HCT116 (cell line): ENCODE data around the gene ZNF292. TPM values are rescaled to one million over a fixed set of nuclear protein-coding genes. Genes with fewer than 3 reads are reported as not detected.

ENCODE experiments used
- ATAC-seq: fragments of 200-7000 bp; cut with Tn5 transposase; 2 replicates; pipeline ENCODE4 v1.9.1; 2020; ENCODE audit warnings: mild to moderate bottlenecking, moderate library complexity
- BruUV-seq: library from RNA; stranded (reverse); fragments of 400-500 nt; replicated peaks from 2 replicates; lab custom pipeline; 2021; lab: Mats Ljungman, UMichigan
- CTCF ChIA-PET: fragments of 300-600 bp; sonication (Branson Sonifier 250); formaldehyde crosslinking; loops from one replicate; lab custom pipeline; 2021; ENCODE audit warnings: antibody characterized with exemption; lab: Charles Lee
- POLR2A ChIA-PET: fragments of 300-600, 350-600 bp; sonication (Branson Sonifier 250); formaldehyde crosslinking; loops from one replicate; lab custom pipeline; 2021; ENCODE audit warnings: antibody characterized with exemption; lab: Charles Lee
- RAD21 ChIA-PET, 2 experiments: fragments of 300-600 bp; sonication (Branson Sonifier 250); formaldehyde crosslinking; loops; one replicate each; lab custom pipeline; 2023; ENCODE audit warnings: low total read pairs in 2 of 2; ENCODE audit not compliant: uncharacterized antibody in 2 of 2, unreplicated experiment in 2 of 2, low non-redundant PET in 1 of 2; lab: Charles Lee
- DNase-seq: peaks from one replicate; pipeline ENCODE4 v3.0.0-alpha.2; 2010; ENCODE audit warnings: low read depth, low spot score
- H2AFZ ChIP-seq: fragments of 200-600 bp; shearing (Covaris generic), sonication (generic); 2 replicates; pipeline ENCODE4 v1.6.1; 2017; ENCODE audit warnings: low read depth, mixed run types, mixed read lengths, antibody characterized with exemption, low read length; ENCODE audit not compliant: poor library complexity, severe bottlenecking
- H3K27ac ChIP-seq: 2 replicates; pipeline ENCODE4 v1.5.1; 2012; ENCODE audit warnings: low read depth, low read length
- H3K27me3 ChIP-seq: fragments of 200-600 bp; sonication (generic); 2 replicates; pipeline ENCODE4 v1.6.1; 2016; ENCODE audit warnings: mixed run types, low read length, mixed read lengths; ENCODE audit not compliant: insufficient read depth
- H3K36me3 ChIP-seq, 2 experiments: fragments of 200-500 bp in 1 of 2; fragments of 200-600 bp in 1 of 2; sonication (Bioruptor generic) in 1 of 2; sonication (generic) in 1 of 2; 2 replicates each; pipeline versions ENCODE4 v1.5.1 to v1.6.1; 2014 to 2016; ENCODE audit warnings: low read length in 2 of 2, inconsistent platforms in 1 of 2, mixed read lengths in 1 of 2, mixed run types in 1 of 2; ENCODE audit not compliant: insufficient read depth in 2 of 2, control insufficient read depth in 1 of 2
- H3K4me1 ChIP-seq, 2 experiments: fragments of 200-600 bp in 1 of 2; sonication (generic) in 1 of 2; 2 replicates each; pipeline versions ENCODE4 v1.5.1 to v1.6.1; 2012 to 2017; ENCODE audit warnings: low read length in 2 of 2, inconsistent platforms in 1 of 2, mild to moderate bottlenecking in 1 of 2, mixed read lengths in 1 of 2, mixed run types in 1 of 2, moderate library complexity in 1 of 2; ENCODE audit not compliant: insufficient read depth in 2 of 2, control insufficient read depth in 1 of 2
- H3K4me2 ChIP-seq: fragments of 200-600 bp; sonication (generic); 2 replicates; pipeline ENCODE4 v1.6.1; 2017; ENCODE audit warnings: mixed run types, low read length, mixed read lengths
- H3K4me3 ChIP-seq, 2 experiments: fragments of 200-600 bp in 1 of 2; sonication (generic) in 1 of 2; replicated peaks in 1 of 2; 2 replicates each; pipeline ENCODE4 v1.5.1; 2011 to 2016; ENCODE audit warnings: low read length in 2 of 2, control low read depth in 1 of 2, low read depth in 1 of 2, mild to moderate bottlenecking in 1 of 2, mixed read lengths in 1 of 2, mixed run types in 1 of 2
- H3K79me2 ChIP-seq: fragments of 200-600 bp; sonication (generic); 2 replicates; pipeline ENCODE4 v1.6.1; 2017; ENCODE audit warnings: mild to moderate bottlenecking, mixed run types, low read length, moderate library complexity, mixed read lengths; ENCODE audit not compliant: insufficient read depth
- H3K9ac ChIP-seq: fragments of 200-600 bp; sonication (generic); 2 replicates; pipeline ENCODE4 v1.6.1; 2016; ENCODE audit warnings: low read length, mixed read lengths
- H3K9me2 ChIP-seq: fragments of 200-600 bp; sonication (generic), shearing (Covaris generic); 2 replicates; pipeline ENCODE4 v1.6.1; 2017; ENCODE audit warnings: mixed run types, mild to moderate bottlenecking, moderate library complexity; ENCODE audit not compliant: insufficient read depth
- H3K9me3 ChIP-seq, 2 experiments: fragments of 200-500 bp in 1 of 2; fragments of 200-600 bp in 1 of 2; sonication (Bioruptor generic) in 1 of 2; sonication (generic) in 1 of 2; 2 replicates each; pipeline ENCODE4 v1.6.1; 2014 to 2017; ENCODE audit warnings: low read length in 2 of 2, mixed read lengths in 2 of 2, inconsistent platforms in 1 of 2, low read depth in 1 of 2, mild to moderate bottlenecking in 1 of 2, mixed run types in 1 of 2, moderate library complexity in 1 of 2; ENCODE audit not compliant: control insufficient read depth in 1 of 2, insufficient read depth in 1 of 2
- H4K20me1 ChIP-seq: fragments of 200-600 bp; sonication (generic), shearing (Covaris generic); 2 replicates; pipeline ENCODE4 v1.6.1; 2017; ENCODE audit warnings: mixed run types, mild to moderate bottlenecking, moderate library complexity; ENCODE audit not compliant: insufficient read depth
- CEBPB ChIP-seq: IDR thresholded peaks from 2 replicates; pipeline ENCODE4 v1.6.1; 2012; ENCODE audit warnings: low read depth
- ELF1 ChIP-seq: IDR thresholded peaks from 2 replicates; pipeline ENCODE4 v1.6.1; 2012; ENCODE audit warnings: low read depth, borderline replicate concordance
- EZH2 ChIP-seq: fragments of 200-600 bp; sonication (generic); IDR thresholded peaks from 2 replicates; pipeline ENCODE4 v1.6.1; 2017; ENCODE audit warnings: antibody characterized with exemption, mixed run types
- EZH2phosphoT487 ChIP-seq: fragments of 200-600 bp; IDR thresholded peaks from 2 replicates; pipeline ENCODE4 v1.6.1; 2018; ENCODE audit warnings: antibody characterized with exemption, borderline replicate concordance
- FOSL1 ChIP-seq: IDR thresholded peaks from 2 replicates; pipeline ENCODE4 v1.6.1; 2012; ENCODE audit warnings: low read depth
- JUND ChIP-seq: IDR thresholded peaks from 2 replicates; pipeline ENCODE4 v1.6.1; 2012
- POLR2A ChIP-seq: IDR thresholded peaks from 2 replicates; pipeline ENCODE4 v1.7.0; 2011; ENCODE audit warnings: borderline replicate concordance; ENCODE audit not compliant: insufficient read depth, insufficient read length; ENCODE audit errors: extremely low read depth
- POLR2AphosphoS5 ChIP-seq: IDR thresholded peaks from 2 replicates; pipeline ENCODE4 v1.6.1; 2011; ENCODE audit warnings: mild to moderate bottlenecking, low read depth, low read length, moderate library complexity
- RAD21 ChIP-seq: IDR thresholded peaks from 2 replicates; pipeline ENCODE4 v1.6.1; 2012; ENCODE audit warnings: low read depth, mild to moderate bottlenecking
- SP1 ChIP-seq: IDR thresholded peaks from 2 replicates; pipeline ENCODE4 v1.6.1; 2012; ENCODE audit warnings: low read depth
- SRF ChIP-seq: IDR thresholded peaks from 2 replicates; pipeline ENCODE4 v1.6.1; 2012; ENCODE audit warnings: low read depth
- TCF7L2 ChIP-seq: IDR thresholded peaks from 2 replicates; pipeline ENCODE4 v1.7.0; 2011; ENCODE audit warnings: borderline replicate concordance, inconsistent platforms; ENCODE audit not compliant: insufficient read depth, insufficient read length; ENCODE audit errors: extremely low read depth
- ZFX ChIP-seq: fragments of 450-650 bp; IDR thresholded peaks from 2 replicates; pipeline ENCODE4 v1.6.1; 2017
- intact Hi-C: fragments of 100-400 bp; cut with micrococcal nuclease; formaldehyde crosslinking; loops from 2 replicates; pipeline ENCODE4 v1.10.0; 2022
- total RNA-seq: library from RNA; stranded (reverse); gene quantifications from one replicate; pipeline ENCODE4 v1.2.1, GENCODE V29; 2021; ENCODE audit not compliant: unreplicated experiment
- TF ChIP-seq, protein P1 (sequence below): IDR thresholded peaks from 2 replicates; pipeline ENCODE4 v1.6.1; 2012; ENCODE audit warnings: low read depth
- TF ChIP-seq, protein P2 (sequence below): IDR thresholded peaks from 2 replicates; pipeline ENCODE4 v1.6.1; 2012
- TF ChIP-seq, protein P3 (sequence below): IDR thresholded peaks from 2 replicates; pipeline ENCODE4 v1.6.1; 2011; ENCODE audit warnings: mild to moderate bottlenecking, low read length, moderate library complexity; ENCODE audit not compliant: insufficient replicate concordance; ENCODE audit errors: extremely low read depth
- TF ChIP-seq, protein P4 (sequence below): IDR thresholded peaks from 2 replicates; pipeline ENCODE4 v1.6.1; 2012

Gene ZNF292
- total RNA-seq, 1 experiment from 2014 or later, result 35.3 TPM

DNA sequence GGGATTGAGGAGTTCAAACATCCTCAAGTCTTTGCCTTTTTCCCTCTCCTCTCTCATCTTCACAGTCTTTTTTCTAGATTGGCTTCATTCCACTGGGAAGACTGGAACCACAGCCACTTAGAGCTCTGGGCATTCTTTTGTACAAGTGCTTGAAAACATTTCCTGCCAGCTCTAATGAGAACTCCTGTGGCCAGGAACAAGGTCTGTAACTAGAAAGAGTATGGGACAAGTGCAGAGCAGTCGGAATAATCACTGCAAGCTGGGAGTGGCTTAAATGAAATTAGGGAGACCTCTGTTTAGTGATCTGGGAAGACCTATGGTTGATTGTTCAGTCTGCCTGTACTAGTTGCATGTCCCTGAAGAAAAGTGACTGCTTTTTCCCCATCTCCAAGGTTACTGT, 126.1 kb downstream of the ZNF292 start:
- no peak for ATAC-seq
- H3K9me3 ChIP-seq, result no peaks in the 10 kb centered on the region
- no peak overlapping the region for H2AFZ ChIP-seq
- CTCF ChIA-PET, result no interaction called here
- H3K4me2 ChIP-seq, result no peak overlapping the region
- DNase-seq, result no peak
- no TSS peak for BruUV-seq
- no peaks in the 10 kb centered on the region for H3K27me3 ChIP-seq
- no peak overlapping the region for H3K27ac ChIP-seq
- H4K20me1 ChIP-seq, result no peaks in the 10 kb centered on the region
- TF ChIP-seq POLR2A, result no peak
- TF ChIP-seq ZFX, result no peak
- TF ChIP-seq RAD21, result no peak
- no peak for TF ChIP-seq TCF7L2
- TF ChIP-seq EZH2phosphoT487, result no peak
- TF ChIP-seq, protein P1, sequence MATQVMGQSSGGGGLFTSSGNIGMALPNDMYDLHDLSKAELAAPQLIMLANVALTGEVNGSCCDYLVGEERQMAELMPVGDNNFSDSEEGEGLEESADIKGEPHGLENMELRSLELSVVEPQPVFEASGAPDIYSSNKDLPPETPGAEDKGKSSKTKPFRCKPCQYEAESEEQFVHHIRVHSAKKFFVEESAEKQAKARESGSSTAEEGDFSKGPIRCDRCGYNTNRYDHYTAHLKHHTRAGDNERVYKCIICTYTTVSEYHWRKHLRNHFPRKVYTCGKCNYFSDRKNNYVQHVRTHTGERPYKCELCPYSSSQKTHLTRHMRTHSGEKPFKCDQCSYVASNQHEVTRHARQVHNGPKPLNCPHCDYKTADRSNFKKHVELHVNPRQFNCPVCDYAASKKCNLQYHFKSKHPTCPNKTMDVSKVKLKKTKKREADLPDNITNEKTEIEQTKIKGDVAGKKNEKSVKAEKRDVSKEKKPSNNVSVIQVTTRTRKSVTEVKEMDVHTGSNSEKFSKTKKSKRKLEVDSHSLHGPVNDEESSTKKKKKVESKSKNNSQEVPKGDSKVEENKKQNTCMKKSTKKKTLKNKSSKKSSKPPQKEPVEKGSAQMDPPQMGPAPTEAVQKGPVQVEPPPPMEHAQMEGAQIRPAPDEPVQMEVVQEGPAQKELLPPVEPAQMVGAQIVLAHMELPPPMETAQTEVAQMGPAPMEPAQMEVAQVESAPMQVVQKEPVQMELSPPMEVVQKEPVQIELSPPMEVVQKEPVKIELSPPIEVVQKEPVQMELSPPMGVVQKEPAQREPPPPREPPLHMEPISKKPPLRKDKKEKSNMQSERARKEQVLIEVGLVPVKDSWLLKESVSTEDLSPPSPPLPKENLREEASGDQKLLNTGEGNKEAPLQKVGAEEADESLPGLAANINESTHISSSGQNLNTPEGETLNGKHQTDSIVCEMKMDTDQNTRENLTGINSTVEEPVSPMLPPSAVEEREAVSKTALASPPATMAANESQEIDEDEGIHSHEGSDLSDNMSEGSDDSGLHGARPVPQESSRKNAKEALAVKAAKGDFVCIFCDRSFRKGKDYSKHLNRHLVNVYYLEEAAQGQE, result no peak
- no peak for TF ChIP-seq SP1
- no peak for TF ChIP-seq ELF1
- TF ChIP-seq, protein P2, sequence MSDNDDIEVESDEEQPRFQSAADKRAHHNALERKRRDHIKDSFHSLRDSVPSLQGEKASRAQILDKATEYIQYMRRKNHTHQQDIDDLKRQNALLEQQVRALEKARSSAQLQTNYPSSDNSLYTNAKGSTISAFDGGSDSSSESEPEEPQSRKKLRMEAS, result no peak
- TF ChIP-seq JUND, result no peak
- no peak for TF ChIP-seq SRF
- TF ChIP-seq, protein P3, sequence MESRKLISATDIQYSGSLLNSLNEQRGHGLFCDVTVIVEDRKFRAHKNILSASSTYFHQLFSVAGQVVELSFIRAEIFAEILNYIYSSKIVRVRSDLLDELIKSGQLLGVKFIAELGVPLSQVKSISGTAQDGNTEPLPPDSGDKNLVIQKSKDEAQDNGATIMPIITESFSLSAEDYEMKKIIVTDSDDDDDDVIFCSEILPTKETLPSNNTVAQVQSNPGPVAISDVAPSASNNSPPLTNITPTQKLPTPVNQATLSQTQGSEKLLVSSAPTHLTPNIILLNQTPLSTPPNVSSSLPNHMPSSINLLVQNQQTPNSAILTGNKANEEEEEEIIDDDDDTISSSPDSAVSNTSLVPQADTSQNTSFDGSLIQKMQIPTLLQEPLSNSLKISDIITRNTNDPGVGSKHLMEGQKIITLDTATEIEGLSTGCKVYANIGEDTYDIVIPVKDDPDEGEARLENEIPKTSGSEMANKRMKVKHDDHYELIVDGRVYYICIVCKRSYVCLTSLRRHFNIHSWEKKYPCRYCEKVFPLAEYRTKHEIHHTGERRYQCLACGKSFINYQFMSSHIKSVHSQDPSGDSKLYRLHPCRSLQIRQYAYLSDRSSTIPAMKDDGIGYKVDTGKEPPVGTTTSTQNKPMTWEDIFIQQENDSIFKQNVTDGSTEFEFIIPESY, result no peak
- no peak for TF ChIP-seq POLR2AphosphoS5
- TF ChIP-seq, protein P4, sequence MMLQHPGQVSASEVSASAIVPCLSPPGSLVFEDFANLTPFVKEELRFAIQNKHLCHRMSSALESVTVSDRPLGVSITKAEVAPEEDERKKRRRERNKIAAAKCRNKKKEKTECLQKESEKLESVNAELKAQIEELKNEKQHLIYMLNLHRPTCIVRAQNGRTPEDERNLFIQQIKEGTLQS, result no peak
- TF ChIP-seq EZH2, result no peak
- TF ChIP-seq CEBPB, result no peak
- TF ChIP-seq FOSL1, result no peak
- H3K4me3 ChIP-seq, result no peak overlapping the region
- intact Hi-C loops, result no loop called here
- RAD21 ChIA-PET, result no interaction called here
- no peaks in the 10 kb centered on the region for H3K9me2 ChIP-seq
- no peak overlapping the region for H3K9ac ChIP-seq
- no peaks in the 10 kb centered on the region for H3K36me3 ChIP-seq
- no peaks in the 10 kb centered on the region for H3K79me2 ChIP-seq
- POLR2A ChIA-PET, result no interaction called here
- H3K4me1 ChIP-seq, result no peaks in the 10 kb centered on the region
